Measurements from ENCODE around the gene NUDT22. TPM values are rescaled to one million over a fixed set of nuclear protein-coding genes. Genes with fewer than 3 reads are reported as not detected.

NUDT22 gene
- total and polyA plus RNA-seq, 2 donors (not counting 1 experiment from before 2014, with no cell fraction given): 104 to 139 TPM

DNA sequence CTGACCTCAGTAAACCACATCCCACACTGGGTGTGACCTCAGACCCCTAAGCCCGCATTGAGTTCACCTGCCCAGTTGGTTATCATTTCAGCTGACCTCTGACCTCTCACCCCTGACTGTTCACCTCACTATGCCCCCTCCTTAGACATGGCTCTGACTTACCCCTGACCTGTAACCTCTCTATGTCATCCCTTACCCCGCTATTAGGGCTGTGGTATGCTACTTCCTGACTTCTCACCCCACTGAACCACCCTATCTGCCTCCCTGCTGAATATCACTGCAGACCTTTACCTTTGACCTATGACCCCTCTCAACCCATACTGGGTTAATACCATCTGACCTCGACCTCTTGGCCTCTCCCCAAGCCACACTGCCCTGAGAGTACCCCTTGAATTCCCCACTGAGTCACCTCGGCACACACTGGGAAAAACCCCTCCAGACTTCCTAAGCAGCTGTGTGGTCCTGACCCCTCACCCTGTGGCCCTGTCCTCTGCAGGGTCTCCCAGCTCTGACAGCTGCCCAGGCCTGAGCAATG, 33.5 kb downstream of the NUDT22 start:
- Mint-ChIP-seq H3K27me3 (no peaks in the 10 kb centered on the region), H3K4me3 (no peak overlapping the region), H3K27ac (no peak overlapping the region), H3K9me3 (ENCODE audit: insufficient read depth) (no peaks in the 10 kb centered on the region), H3K4me1 (no peaks in the 10 kb centered on the region)
- DNase-seq (no peak), ATAC-seq (ENCODE audit: low read depth) (no peak)
- Histone ChIP-seq H3K36me3 (replicated peaks in 1 of 2; ENCODE audit: control extremely low read depth in 1 of 2, control insufficient read depth in 1 of 2, extremely low read depth in 1 of 2, insufficient read depth in 2 of 2, low read length in 1 of 2) (no peaks in the 10 kb centered on the region), H3K4me1 (ENCODE audit: control insufficient read depth in 2 of 2, insufficient read depth in 2 of 2, low read length in 2 of 2) (no peaks in the 10 kb centered on the region), H3K9me3 (ENCODE audit: control extremely low read depth in 1 of 3, control insufficient read depth in 2 of 3, insufficient read depth in 1 of 3, low read length in 2 of 3) (no peaks in the 10 kb centered on the region), H3K79me2 (ENCODE audit: control insufficient read depth, insufficient read depth, low read length) (no peaks in the 10 kb centered on the region), H3K4me3 (ENCODE audit: control extremely low read depth in 1 of 5, extremely low read depth in 1 of 5, insufficient read depth in 1 of 5, low read depth in 2 of 5, low read length in 4 of 5) (no peak overlapping the region), H3K27ac (ENCODE audit: low read length in 2 of 2) (no peak overlapping the region), H3K4me2 (replicated peaks; ENCODE audit: low read depth, low read length, poor library complexity, severe bottlenecking) (no peak overlapping the region), H3K9ac (ENCODE audit: low read length) (no peak overlapping the region), H2AFZ (ENCODE audit: insufficient read depth, low read depth, low read length, poor library complexity, severe bottlenecking) (no peak overlapping the region), H4K20me1 (ENCODE audit: control insufficient read depth, insufficient read depth, low read length, poor library complexity, severe bottlenecking) (no peaks in the 10 kb centered on the region), H3K27me3 (replicated peaks in 1 of 4; ENCODE audit: control extremely low read depth in 1 of 4, control insufficient read depth in 3 of 4, insufficient read depth in 4 of 4, low read length in 3 of 4) (no peaks in the 10 kb centered on the region)
- 95% methylated on average over 4 of the region's 4 CpGs for WGBS (ENCODE audit: insufficient coverage)
- intact Hi-C loops (cut with micrococcal nuclease): no loop called here
- TF ChIP-seq EZH2 (IDR thresholded peaks at IDR 0.05; ENCODE audit: borderline replicate concordance, insufficient read depth, low read depth, low read length, poor library complexity, severe bottlenecking): no peak
- TF ChIP-seq, protein P1, sequence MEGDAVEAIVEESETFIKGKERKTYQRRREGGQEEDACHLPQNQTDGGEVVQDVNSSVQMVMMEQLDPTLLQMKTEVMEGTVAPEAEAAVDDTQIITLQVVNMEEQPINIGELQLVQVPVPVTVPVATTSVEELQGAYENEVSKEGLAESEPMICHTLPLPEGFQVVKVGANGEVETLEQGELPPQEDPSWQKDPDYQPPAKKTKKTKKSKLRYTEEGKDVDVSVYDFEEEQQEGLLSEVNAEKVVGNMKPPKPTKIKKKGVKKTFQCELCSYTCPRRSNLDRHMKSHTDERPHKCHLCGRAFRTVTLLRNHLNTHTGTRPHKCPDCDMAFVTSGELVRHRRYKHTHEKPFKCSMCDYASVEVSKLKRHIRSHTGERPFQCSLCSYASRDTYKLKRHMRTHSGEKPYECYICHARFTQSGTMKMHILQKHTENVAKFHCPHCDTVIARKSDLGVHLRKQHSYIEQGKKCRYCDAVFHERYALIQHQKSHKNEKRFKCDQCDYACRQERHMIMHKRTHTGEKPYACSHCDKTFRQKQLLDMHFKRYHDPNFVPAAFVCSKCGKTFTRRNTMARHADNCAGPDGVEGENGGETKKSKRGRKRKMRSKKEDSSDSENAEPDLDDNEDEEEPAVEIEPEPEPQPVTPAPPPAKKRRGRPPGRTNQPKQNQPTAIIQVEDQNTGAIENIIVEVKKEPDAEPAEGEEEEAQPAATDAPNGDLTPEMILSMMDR (IDR thresholded peaks at IDR 0.05): no peak
- CTCF ChIA-PET: interaction anchor here (0.6 kb wide), 1 partner anchor 10 kb away, joined by 3 read pairs; no protein-coding TSS in a partner anchor
- POLR2A ChIA-PET: interaction anchor here (0.6 kb wide), 1 partner anchor 68 kb away, joined by 4 read pairs; no protein-coding TSS in a partner anchor

DNA sequence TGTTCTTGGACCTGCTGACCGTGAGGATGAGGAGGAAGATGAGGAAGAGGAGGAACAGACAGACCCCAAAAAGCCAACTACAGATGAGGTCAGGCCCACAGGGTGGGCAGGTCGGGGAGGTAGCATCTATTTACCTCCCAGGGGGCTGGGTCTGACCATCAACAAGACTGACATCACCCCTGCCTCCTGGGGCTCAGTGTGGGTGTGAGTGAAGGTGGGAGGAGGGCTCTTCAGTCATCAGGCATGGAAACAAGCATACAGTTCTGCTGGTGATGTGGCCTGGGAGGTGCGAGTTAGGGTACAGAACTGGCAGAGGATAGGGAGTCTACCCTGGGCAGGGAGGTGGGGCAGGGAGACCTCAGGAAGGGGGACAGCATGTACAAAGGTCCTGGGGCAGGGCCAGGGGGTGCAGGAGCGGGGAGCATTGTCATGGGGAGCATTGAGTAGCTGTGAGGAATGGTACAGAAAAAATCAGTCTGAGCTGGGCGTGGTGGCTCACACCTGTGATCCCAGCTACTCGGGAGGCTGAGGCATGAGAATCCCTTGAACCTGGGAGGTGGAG, 34.2 kb downstream of the NUDT22 start:
- POLR2A ChIA-PET: no interaction called here
- CTCF ChIA-PET: no interaction called here

More for the DNA sequence above, 34.2 kb downstream of the NUDT22 start:
- Histone ChIP-seq H3K27ac (ENCODE audit: low read length in 2 of 2) (no peak overlapping the region), H3K9me3 (ENCODE audit: control extremely low read depth in 1 of 3, control insufficient read depth in 2 of 3, insufficient read depth in 1 of 3, low read length in 2 of 3) (no peaks in the 10 kb centered on the region), H3K79me2 (ENCODE audit: control insufficient read depth, insufficient read depth, low read length) (no peaks in the 10 kb centered on the region), H2AFZ (ENCODE audit: insufficient read depth, low read depth, low read length, poor library complexity, severe bottlenecking) (no peak overlapping the region), H3K36me3 (replicated peaks in 1 of 2; ENCODE audit: control extremely low read depth in 1 of 2, control insufficient read depth in 1 of 2, extremely low read depth in 1 of 2, insufficient read depth in 2 of 2, low read length in 1 of 2) (no peaks in the 10 kb centered on the region), H3K27me3 (replicated peaks in 1 of 4; ENCODE audit: control extremely low read depth in 1 of 4, control insufficient read depth in 3 of 4, insufficient read depth in 4 of 4, low read length in 3 of 4) (no peaks in the 10 kb centered on the region), H3K4me1 (ENCODE audit: control insufficient read depth in 2 of 2, insufficient read depth in 2 of 2, low read length in 2 of 2) (no peaks in the 10 kb centered on the region), H3K9ac (ENCODE audit: low read length) (no peak overlapping the region), H3K4me2 (replicated peaks; ENCODE audit: low read depth, low read length, poor library complexity, severe bottlenecking) (no peak overlapping the region), H3K4me3 (ENCODE audit: control extremely low read depth in 1 of 5, extremely low read depth in 1 of 5, insufficient read depth in 1 of 5, low read depth in 2 of 5, low read length in 4 of 5) (no peak overlapping the region), H4K20me1 (ENCODE audit: control insufficient read depth, insufficient read depth, low read length, poor library complexity, severe bottlenecking) (no peaks in the 10 kb centered on the region)
- H3K27me3 Mint-ChIP-seq: no peaks in the 10 kb centered on the region
- no peaks in the 10 kb centered on the region for H3K9me3 Mint-ChIP-seq (ENCODE audit: insufficient read depth)
- intact Hi-C loops (cut with micrococcal nuclease): no loop called here
- TF ChIP-seq, protein P1 (IDR thresholded peaks at IDR 0.05): no peak
- no peak for TF ChIP-seq EZH2 (IDR thresholded peaks at IDR 0.05; ENCODE audit: borderline replicate concordance, insufficient read depth, low read depth, low read length, poor library complexity, severe bottlenecking)
- no peak overlapping the region for H3K27ac Mint-ChIP-seq
- H3K4me1 Mint-ChIP-seq: no peaks in the 10 kb centered on the region
- no peak for ATAC-seq (ENCODE audit: low read depth)
- H3K4me3 Mint-ChIP-seq: no peak overlapping the region
- WGBS (ENCODE audit: insufficient coverage): 84% methylated on average over 4 of the region's 6 CpGs
- no peak for DNase-seq
